ENCODE measurements around the gene SPATA21.
"Not testable (repeated sequence)": the region's sequence is repeated elsewhere in the genome, so short reads cannot be mapped to it uniquely, and the experiment has no call there.

SPATA21 gene

GRCh38 chr1:16436946-16437474, at the start of gene SPATA21:
SPATA21 (minus strand) TSS chr1:16437424; CDS start chr1:16431371, 6,053 bp downstream.
- Histone ChIP-seq H3K4me3 (ENCODE audit: low read length) (no peak within 1 kb of the TSS), H3K36me3 (ENCODE audit: insufficient read depth, low read length) (no peaks in the 10 kb centered on the region), H2AFZ (ENCODE audit: low read depth, low read length) (no peak within 1 kb of the TSS), H3K9me3 (ENCODE audit: low read length) (no peaks in the 10 kb centered on the region), H3K27me3 (ENCODE audit: insufficient read depth, low read length) (peaks cover 4% of the 10 kb centered on the region), H3K4me1 (ENCODE audit: insufficient read depth, low read length) (peaks cover 13% of the 10 kb centered on the region)

DNA sequence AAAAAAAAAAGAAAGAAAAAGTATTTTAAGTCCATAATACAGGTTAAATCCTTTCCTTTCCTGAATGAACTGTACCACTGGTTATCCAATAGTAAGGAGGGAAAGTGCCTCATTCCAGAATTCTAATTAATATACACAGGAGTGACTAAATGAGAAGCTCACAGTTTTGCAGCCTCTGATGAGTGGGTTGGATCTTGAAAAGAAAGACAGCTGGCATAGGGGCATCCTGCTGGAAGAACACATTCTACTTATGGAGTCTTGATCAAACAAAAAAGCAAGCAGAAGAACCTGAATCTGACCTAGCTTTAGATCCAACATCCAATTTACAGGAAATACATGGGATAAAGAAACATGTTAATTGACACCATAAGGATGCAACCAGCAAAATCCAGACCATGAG, 49.8 kb upstream of the SPATA21 start:
- not testable (repeated sequence) for H2AFZ ChIP-seq (ENCODE audit: low read depth, low read length); H3K27me3 ChIP-seq (ENCODE audit: insufficient read depth, low read length); H3K9me3 ChIP-seq (ENCODE audit: low read length); H3K4me3 ChIP-seq (ENCODE audit: low read length); H3K4me1 ChIP-seq (ENCODE audit: insufficient read depth, low read length)
- H3K36me3 ChIP-seq (ENCODE audit: insufficient read depth, low read length): peaks cover 33% of the 10 kb centered on the region

DNA sequence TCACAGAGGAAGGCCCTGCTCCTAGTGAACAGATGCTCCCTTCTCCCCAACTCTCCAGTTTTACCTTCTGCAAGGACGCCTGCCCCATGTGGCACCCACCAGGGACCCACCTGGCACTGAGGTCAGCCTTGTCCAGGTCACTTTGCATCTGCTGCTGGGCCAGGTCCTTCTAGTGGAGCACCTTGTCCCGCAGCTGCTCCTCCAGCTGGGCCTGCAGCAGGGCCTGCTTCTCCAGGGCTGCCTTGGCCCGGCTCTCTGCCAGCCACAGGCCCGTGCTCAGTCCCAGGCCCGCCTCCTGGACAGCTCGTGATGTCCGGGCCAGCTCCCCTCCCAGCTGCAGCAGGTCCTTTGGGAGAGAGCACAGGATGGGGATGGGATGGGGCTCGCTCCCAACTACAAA, 49.1 kb upstream of the SPATA21 start:
- H2AFZ ChIP-seq (ENCODE audit: low read depth, low read length); H3K27me3 ChIP-seq (ENCODE audit: insufficient read depth, low read length); H3K4me1 ChIP-seq (ENCODE audit: insufficient read depth, low read length); H3K4me3 ChIP-seq (ENCODE audit: low read length); H3K9me3 ChIP-seq (ENCODE audit: low read length): not testable (repeated sequence)
- H3K36me3 ChIP-seq (ENCODE audit: insufficient read depth, low read length): peaks cover 34% of the 10 kb centered on the region

DNA sequence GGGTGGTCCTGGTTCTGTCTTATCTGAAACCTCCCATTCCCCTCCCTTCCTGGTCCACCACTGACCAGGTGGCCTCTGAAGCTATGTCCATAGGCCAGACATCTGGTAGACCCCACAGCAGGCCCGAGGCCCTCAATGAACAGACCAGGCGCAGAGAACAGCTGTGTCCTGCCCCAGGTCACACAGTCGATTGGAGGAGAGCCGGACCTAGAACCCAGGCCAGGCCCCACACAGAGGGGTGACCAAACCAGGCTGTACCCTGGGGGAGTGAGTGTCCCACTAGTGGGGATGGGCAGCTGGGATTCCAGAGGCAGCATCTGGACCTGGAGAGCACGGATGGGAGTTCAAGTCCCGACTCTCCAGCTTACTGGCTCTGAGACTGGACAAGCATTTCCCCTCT, 47.7 kb upstream of the SPATA21 start:
- H2AFZ ChIP-seq (ENCODE audit: low read depth, low read length): no peak overlapping the region
- H3K4me1 ChIP-seq (ENCODE audit: insufficient read depth, low read length): no peaks in the 10 kb centered on the region
- H3K36me3 ChIP-seq (ENCODE audit: insufficient read depth, low read length): peaks cover 46% of the 10 kb centered on the region
- no peaks in the 10 kb centered on the region for H3K27me3 ChIP-seq (ENCODE audit: insufficient read depth, low read length)
- no peaks in the 10 kb centered on the region for H3K9me3 ChIP-seq (ENCODE audit: low read length)
- no peak overlapping the region for H3K4me3 ChIP-seq (ENCODE audit: low read length)

- no peaks in the 10 kb centered on the region for H3K9me3 ChIP-seq (ENCODE audit: low read length)
- H3K27me3 ChIP-seq (ENCODE audit: insufficient read depth, low read length): no peaks in the 10 kb centered on the region
- no peaks in the 10 kb centered on the region for H3K4me1 ChIP-seq (ENCODE audit: insufficient read depth, low read length)
- no peak overlapping the region for H3K4me3 ChIP-seq (ENCODE audit: low read length)
- H3K36me3 ChIP-seq (ENCODE audit: insufficient read depth, low read length): peaks cover 47% of the 10 kb centered on the region
- no peak overlapping the region for H2AFZ ChIP-seq (ENCODE audit: low read depth, low read length)
Measured at GRCh38 chr1:16484501-16484835, 47.2 kb upstream of the SPATA21 start.

- not testable (repeated sequence) for H3K4me3 ChIP-seq (ENCODE audit: low read length); H3K27me3 ChIP-seq (ENCODE audit: insufficient read depth, low read length); H2AFZ ChIP-seq (ENCODE audit: low read depth, low read length); H3K9me3 ChIP-seq (ENCODE audit: low read length); H3K4me1 ChIP-seq (ENCODE audit: insufficient read depth, low read length)
- peaks cover 46% of the 10 kb centered on the region for H3K36me3 ChIP-seq (ENCODE audit: insufficient read depth, low read length)
Measured at GRCh38 chr1:16483639-16484500, 46.6 kb upstream of the SPATA21 start.

DNA sequence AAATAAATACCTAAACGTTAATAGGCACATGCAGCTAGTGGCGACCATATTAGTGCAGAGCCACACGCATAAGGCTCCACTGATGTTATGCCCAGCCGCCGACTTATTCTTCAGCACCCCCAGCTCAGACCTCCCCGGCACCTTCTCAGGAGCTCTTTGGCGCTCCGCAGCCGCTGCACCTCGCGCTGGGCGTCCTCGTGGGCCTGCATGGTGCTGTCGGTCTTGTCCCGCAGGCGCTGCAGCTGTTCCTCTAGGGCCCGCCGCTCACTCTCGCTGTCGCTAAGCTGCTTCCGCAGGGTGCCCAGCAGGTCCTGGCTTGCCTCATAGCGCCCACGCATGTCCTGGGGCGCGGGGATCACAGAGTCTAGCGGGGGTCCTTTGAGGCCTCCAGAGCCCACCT, 45.9 kb upstream of the SPATA21 start:
- H3K27me3 ChIP-seq (ENCODE audit: insufficient read depth, low read length); H3K4me3 ChIP-seq (ENCODE audit: low read length); H3K4me1 ChIP-seq (ENCODE audit: insufficient read depth, low read length); H3K9me3 ChIP-seq (ENCODE audit: low read length); H2AFZ ChIP-seq (ENCODE audit: low read depth, low read length): not testable (repeated sequence)
- H3K36me3 ChIP-seq (ENCODE audit: insufficient read depth, low read length): peaks cover 50% of the 10 kb centered on the region

- Histone ChIP-seq H3K36me3 (ENCODE audit: insufficient read depth, low read length) (peaks cover 60% of the 10 kb centered on the region), H3K27me3 (ENCODE audit: insufficient read depth, low read length) (no peaks in the 10 kb centered on the region), H2AFZ (ENCODE audit: low read depth, low read length) (no peak overlapping the region), H3K4me3 (ENCODE audit: low read length) (no peak overlapping the region), H3K9me3 (ENCODE audit: low read length) (no peaks in the 10 kb centered on the region), H3K4me1 (ENCODE audit: insufficient read depth, low read length) (no peaks in the 10 kb centered on the region)
Measured at GRCh38 chr1:16478091-16478490, 40.9 kb upstream of the SPATA21 start.

DNA sequence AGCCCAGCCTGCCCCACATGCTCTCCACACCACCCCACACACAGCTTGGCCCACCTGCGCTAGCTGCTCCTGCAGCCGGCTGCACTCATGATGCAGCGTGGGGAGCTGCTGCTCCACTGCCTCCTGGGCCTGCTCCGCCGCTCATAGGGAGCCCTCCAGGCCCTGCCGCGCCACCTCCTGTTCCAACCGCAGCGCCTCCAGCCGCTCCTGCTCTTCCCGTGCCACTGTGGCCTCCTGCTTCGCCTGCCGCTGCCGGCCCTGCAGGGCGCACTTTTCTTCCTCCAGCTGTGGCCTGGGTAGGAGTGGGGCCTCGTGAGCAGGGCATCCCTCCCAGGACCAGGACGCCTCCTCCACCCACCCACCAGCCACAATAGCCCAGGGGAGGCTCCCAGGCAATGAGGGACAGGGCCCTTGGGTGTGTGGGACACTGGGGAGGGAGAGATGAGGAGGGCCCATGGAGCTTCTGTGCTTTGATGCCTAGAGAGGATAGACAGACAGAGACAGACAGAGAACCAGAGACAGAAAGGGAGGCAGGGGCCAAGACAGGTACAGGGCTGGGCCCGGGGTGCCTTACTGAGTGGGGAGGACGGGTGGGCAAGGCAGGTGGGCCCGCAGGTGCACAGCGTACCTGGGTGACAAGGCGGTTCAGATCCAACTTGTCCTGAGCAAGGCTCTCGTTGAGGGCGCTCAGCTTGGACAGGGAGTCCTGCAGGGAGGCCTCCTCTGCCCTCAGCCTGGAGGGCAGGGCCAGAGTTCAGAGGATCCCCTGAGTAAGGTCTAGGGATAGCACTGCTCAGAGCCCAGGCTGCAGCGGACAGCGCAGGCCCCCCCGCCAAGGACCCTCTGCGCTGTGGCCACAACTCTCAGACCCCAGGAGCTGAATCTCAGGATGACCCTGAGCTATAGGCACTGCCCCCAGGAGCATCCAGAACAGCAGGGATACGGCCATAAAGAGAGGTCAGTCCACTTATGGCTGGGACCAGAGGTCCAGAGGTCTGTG, 38.8 kb upstream of the SPATA21 start:
- H3K4me1 ChIP-seq (ENCODE audit: insufficient read depth, low read length); H2AFZ ChIP-seq (ENCODE audit: low read depth, low read length); H3K4me3 ChIP-seq (ENCODE audit: low read length); H3K27me3 ChIP-seq (ENCODE audit: insufficient read depth, low read length); H3K9me3 ChIP-seq (ENCODE audit: low read length): not testable (repeated sequence)
- peaks cover 65% of the 10 kb centered on the region for H3K36me3 ChIP-seq (ENCODE audit: insufficient read depth, low read length)

DNA sequence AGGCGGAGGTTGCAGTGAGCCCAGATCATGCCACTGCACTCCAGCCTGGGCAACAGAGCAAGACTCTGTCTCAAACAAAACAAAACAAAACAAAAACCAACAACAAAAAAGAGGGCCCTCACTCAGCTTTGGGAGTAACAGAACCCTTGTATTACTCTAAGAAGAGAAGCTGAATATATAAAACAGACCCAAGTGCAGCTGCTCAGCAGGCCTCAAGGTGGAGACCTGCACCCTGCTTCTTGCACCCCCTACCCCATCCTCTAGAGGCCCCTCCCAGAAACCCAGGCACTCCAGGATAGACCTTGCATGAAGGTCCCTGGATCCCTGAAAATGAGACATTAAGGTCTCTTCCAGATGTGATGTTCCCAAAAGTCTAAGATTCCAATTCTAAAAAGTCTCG, 37.7 kb upstream of the SPATA21 start:
- not testable (repeated sequence) for H3K4me3 ChIP-seq (ENCODE audit: low read length); H3K4me1 ChIP-seq (ENCODE audit: insufficient read depth, low read length); H3K27me3 ChIP-seq (ENCODE audit: insufficient read depth, low read length); H3K9me3 ChIP-seq (ENCODE audit: low read length); H2AFZ ChIP-seq (ENCODE audit: low read depth, low read length)
- peaks cover 56% of the 10 kb centered on the region for H3K36me3 ChIP-seq (ENCODE audit: insufficient read depth, low read length)

GRCh38 chr1:16474166-16474800, 37.1 kb upstream of the SPATA21 start:
- Histone ChIP-seq H3K36me3 (ENCODE audit: insufficient read depth, low read length) (peaks cover 55% of the 10 kb centered on the region), H3K9me3 (ENCODE audit: low read length) (no peaks in the 10 kb centered on the region), H2AFZ (ENCODE audit: low read depth, low read length) (no peak overlapping the region), H3K4me1 (ENCODE audit: insufficient read depth, low read length) (no peaks in the 10 kb centered on the region), H3K27me3 (ENCODE audit: insufficient read depth, low read length) (no peaks in the 10 kb centered on the region), H3K4me3 (ENCODE audit: low read length) (no peak overlapping the region)

DNA sequence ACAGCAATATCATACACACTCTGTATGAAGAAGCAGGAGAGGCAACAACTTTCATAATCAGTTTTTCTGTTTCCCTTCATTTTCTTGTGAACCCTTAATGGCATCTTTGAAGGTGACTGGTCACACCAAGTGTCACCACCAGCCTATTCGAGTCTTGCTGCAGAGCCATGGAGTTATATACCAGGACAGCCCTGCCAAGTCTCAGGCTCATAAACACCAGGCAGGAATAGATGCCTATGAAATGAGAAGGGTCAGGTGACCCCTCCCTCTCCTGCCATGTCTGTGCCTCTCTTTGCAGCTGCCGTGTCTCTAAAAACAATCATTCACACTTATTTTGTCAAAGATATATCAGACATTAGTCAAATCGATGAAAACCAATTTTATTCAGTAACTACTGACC, 31.3 kb upstream of the SPATA21 start:
- Histone ChIP-seq H2AFZ (ENCODE audit: low read depth, low read length) (no peak overlapping the region), H3K9me3 (ENCODE audit: low read length) (no peaks in the 10 kb centered on the region), H3K36me3 (ENCODE audit: insufficient read depth, low read length) (peaks cover 41% of the 10 kb centered on the region), H3K4me3 (ENCODE audit: low read length) (no peak overlapping the region), H3K27me3 (ENCODE audit: insufficient read depth, low read length) (no peaks in the 10 kb centered on the region), H3K4me1 (ENCODE audit: insufficient read depth, low read length) (no peaks in the 10 kb centered on the region)
